RKO (cell line): ENCODE data around the gene ZIC5.
A peak's percentile ranks its signal among the peaks of the same experiment; 100 is the strongest.

ENCODE experiments used
- DNase-seq: peaks from one replicate; pipeline ENCODE4 v3.0.0-alpha.2; 2016; ENCODE audit warnings: low spot score

Gene ZIC5

DNA sequence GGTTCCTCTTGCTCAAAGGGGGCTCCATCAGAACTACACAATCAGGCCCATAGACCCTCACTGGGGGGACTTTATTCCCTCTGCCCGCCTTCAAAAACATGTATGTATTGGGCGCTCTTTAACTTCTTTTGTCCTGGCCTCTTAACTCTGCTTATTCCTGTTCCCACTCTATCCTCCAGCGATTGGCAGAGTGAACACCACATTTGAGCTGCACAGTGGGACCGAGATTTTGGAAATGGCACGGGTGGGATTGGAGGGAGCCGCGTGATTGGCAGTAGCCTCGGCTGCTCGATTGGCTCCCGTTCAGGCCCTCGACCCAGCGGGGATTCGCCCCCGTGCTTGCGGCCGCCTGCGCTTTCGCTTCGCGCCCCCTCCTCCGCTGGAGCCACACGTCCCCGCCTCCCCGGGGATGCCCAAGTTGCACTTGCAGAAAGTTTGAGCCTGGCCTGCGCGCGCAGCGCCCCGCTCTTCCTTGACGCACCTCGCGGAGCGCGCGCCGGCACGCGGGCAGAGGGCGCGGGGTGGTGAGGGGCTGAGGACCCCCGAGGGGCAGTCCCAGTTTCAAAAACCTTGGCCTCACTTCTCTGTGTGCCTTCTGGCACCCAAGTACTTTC is at the start of gene ZIC5:
Gene ZIC5, minus strand, starts transcription at position 192 of the 614 bp plus-strand sequence. Its CDS starts 164 bp downstream, at position 28.
- DNase-seq, result no peak

DNA sequence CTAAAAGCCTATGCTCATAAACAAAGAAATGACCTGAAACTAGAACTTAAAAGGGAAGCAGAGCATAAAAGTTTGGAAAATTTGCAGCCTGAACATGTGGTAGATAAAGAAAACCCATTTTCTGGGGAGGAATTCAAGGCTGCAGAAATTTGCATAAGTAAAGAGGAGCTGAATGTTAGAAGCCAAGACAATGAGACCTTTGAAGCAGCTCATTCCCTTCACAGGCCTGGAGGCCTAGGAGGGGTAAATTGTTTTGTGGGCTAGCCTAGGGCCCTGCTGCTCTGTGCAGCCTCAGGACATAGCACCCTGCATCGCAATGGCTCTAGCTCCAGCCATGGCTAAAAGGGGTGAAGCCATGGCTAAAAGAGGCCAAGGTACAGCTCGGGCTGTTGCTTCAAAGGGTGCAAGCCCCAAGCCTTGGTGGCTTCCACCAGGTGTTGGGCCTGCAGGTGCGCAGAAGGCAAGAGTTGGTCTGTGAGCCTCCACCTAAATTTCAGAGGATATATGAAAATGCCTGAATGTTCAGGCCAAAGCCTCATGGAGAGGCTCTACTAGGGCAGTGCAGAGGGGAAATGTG is 48.3 kb upstream of the ZIC5 start:
- no peak for DNase-seq

DNA sequence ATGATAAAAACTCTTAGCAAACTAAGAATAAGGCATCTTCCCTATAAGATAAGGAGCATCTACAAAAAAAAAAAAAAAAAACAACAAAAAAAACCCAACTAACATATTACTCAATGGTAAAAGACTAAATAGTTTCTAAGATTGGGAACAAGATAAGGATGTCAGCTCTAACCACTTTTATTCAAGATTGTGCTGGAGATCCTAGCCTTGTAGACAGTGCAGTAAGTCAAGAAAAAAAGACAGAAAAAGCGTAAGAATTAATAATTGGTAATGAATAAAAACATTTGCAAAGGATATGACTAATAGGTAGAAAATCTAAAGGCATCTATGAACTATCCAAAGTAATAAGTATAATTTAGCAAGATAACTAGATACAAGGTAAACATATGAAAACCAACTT is 43.1 kb upstream of the ZIC5 start:
- DNase-seq, result no peak

GRCh38 chr13:99998261-99998660 is 26.7 kb upstream of the ZIC5 start:
- DNase-seq, result no peak

DNA sequence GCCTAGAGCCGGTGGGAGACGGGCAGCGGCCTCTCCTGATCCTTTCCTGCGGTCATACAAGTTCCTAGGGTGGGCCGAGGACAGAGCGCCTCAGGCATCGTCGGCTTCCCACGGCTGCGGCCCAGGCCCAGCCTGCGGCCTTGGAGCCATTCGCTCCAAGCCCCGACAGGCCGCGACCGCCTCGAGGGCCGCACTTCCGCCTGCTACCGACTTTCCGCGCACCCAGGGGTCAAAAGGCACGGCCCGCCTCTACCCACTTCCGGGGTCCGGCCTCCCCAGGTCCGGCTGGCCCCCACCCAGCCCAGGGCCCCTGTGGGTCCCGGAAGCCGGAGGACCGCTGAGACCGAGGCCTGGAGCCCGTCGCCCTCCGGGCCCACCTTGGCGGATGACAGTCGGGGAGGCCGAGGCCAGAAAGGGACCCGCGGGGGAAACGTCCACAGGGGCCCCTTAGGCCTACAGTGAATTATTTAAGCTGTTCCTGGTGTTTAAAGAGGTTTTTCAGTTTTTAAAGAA is 26.2 kb upstream of the ZIC5 start:
- no peak for DNase-seq

GRCh38 chr13:99996381-99996973 is 24.9 kb upstream of the ZIC5 start:
- DNase-seq, result no peak

GRCh38 chr13:99995589-99996380 is 24.2 kb upstream of the ZIC5 start:
- DNase-seq, result no peak

GRCh38 chr13:99995104-99995588 is 23.6 kb upstream of the ZIC5 start:
- no peak for DNase-seq

DNA sequence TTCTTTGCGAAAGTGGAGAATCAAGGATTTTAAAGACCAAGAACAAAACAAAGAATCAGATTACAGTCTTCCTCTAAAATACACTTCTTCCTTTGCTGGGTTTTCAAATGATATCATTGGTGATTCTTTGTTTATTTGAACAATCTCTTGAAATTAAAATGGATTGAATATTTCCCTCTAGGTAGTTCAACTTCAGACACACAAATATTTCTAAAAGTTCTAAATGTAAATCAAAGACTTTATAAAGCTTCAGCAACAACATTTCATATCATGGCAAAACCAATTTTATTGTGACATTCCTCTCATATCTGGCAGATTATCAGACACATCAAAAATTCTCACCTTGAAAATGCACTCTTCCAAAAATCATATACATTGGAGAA is 23.1 kb upstream of the ZIC5 start:
- DNase-seq, result no peak

DNA sequence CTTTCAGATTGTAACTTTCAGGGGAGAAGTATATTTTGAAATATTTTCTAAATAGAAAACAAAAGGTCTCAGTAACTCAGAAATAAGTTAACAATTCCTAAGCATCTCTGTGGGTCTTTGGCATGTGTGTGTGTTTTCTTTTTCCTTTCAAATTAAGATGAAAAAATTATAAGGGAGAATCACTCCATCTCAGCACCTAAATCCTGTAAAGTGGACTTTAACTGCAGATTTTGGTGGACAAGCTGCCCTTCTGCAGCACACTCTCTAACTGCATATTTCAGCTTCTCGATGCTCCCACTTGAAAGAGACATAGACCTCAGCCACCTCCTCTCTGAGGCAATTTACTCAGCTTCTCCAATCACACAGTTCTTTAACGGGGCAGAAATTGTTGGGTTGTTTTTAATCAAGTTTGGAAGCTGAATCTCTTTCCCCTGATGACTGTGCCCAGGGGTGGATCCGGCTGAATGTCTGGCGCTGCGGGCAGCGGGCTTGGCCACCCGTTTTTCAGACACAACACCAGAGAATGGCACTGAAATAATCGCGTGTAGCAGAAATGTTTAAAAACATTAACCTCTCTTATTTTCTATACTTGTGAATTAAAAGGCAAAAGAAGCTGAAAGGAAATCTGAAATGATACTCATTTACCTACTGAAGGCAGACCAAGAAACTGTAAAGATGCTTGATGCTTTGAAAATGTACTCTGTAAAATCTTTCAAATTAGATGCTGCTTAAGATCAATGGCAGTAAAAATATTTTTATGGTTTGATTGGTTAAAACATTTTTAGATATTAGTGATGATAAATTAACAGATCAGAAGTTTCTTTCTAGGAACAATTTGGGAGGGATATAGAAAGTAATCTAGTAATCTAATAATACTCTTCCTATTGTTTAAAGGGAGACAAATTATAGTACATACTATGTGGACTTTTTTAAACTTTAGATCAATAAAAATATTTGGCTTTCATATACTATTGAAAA is 22.4 kb upstream of the ZIC5 start:
- DNase-seq, result no peak

DNA sequence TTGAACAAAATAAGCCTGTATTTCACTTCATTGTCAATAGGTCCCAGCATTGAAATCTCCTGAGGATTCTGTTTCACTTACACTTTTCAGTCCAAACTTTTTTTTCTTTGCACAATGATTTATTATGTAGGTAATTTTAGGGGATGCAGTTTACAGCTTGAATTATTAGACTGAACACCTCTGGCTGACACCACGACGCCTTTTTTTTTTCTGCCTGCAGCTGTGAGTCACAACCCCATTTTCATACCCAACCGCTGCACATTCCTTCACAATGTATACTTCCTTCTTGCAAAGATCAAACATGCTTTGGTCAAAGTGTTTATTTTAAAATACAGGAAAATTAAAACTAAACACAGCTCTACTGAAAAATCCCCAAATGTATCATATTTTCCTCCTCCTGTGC is 21.4 kb upstream of the ZIC5 start:
- peak; percentile 21 for DNase-seq

GRCh38 chr13:99991828-99992775 is 20.5 kb upstream of the ZIC5 start:
- DNase-seq, result no peak

- no peak for DNase-seq
Observed at GRCh38 chr13:99991013-99991827, 19.7 kb upstream of the ZIC5 start.

DNA sequence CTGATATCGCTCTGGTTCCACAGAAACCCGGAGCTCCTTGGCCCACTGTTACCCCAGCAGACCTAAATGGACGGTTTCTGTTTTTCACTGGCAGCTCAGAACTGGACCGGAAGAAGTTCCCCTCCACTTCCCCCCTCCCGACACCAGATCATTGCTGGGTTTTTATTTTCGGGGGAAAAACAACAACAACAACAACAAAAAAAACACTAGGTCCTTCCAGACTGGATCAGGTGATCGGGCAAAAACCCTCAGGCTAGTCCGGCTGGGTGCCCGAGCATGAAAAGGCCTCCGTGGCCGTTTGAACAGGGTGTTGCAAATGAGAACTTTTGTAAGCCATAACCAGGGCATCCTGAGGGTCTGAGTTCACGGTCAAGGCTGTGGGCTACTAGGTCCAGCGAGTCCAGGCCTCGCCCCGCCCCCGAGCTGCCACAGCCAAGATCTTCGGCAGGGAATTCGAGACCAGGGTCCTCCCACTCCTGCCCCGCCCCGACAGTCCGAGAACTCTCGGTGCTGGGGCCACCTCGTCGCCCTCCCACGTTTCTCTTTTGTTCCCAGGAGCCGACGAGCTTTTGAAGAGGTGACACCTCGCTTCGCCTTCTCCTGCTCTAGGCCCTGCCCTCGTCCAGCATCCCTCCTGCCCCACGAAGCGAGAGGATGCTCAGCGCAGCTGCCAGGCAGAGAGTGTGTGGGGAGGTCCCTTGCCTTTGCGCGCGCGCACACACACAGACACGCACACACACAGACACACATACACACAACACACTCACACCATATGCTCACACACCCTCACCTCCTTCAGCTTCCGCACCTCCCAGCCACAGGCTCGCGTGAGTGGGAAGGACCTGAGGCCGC is 18.8 kb upstream of the ZIC5 start:
- no peak for DNase-seq

DNA sequence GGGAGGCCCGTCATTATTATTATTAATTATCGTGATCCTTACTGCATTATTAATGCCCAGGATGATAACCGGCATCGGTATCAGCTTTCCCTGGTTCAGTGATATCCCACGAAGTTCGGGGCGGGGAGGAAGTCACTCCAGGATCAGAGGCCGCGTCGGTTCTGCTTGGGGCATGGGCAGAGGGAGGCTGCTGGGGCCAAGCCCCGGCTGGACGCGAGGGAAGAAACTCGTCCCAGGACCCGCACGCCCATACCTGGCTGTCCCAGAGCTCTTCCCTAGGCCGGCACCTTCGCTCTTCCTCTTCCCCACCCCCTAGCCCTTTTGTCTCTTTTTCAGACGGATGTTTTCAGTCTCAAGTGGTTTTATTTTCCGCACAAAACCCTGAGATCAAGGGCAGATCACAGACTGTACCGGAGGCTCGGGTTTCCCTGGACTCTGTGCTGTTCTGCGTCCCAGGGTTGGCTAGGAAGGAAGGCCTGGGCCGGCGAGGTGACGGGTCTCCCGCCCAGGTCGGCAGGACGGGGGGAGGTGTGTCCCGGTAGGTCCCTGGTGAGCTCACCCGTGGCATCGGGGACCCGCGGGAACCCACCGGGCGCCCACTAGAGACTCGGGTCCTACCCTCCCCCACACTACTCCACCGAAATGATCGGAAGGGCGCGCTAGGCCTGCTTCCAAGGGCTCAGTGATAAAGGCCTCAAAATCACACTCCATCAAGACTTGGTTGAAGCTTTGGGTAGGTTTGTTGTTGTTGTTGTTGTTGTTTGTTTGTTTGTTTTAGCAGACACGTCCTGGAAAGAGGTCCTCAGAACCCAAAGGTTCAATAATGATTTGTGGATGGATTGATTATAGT is 17.9 kb upstream of the ZIC5 start:
- no peak for DNase-seq

DNA sequence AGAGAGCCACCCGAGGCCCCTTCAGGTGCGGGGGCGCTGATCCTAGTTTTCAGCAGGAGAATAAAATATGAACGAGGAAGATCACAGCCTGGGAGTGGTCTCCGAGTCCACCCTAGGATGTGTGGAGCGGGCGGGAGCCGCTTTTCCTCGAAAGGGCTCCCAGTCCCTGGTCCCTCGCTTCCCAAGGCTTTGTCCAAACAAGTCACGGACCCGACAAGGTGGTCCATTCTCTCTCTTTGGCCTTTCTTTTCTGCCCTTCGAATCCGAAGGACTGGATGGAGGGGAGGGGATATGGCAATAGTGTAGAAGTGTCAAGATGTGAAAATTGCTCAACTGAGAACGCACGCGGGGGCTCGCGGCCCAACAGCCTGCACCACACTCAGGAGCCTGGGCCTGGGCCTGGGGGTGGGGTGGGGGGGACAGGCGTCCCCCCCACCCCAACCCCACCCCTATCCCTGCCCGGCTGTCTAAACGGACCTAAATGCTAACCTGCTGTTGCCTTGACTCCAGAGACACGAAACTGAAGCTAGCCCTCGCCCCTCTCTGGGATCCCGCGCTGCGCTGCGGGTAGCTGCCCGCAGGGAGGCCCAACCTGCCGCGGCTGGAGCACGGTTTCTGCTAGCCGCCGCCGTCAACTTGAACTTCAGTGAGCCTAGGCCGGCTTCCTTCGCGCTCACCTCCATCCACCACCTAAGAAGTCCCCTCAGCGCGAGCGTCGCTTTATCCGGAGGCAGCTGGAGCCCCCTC is 17.1 kb upstream of the ZIC5 start:
- DNase-seq, result no peak
